Natural killer cell treated with Interleukin-12 subunit alpha and Interleukin-12 subunit beta and Interleukin-15 and Interleukin-18, amount 100 ng/mL, for 72 hours (primary cell): ENCODE measurements around the gene PIK3IP1. TPM values are rescaled to one million over a fixed set of nuclear protein-coding genes. Genes with fewer than 3 reads are reported as not detected.

Experiments
- ATAC-seq, 2 donors: fragments of 150-1000 bp; cut with Tn5 transposase in 1 of 2; sonication (Bioruptor Pico), chemical (Tn5 transposase) in 1 of 2; 2 replicates each; pipeline ENCODE4 v1.10.0; 2021
- DNase-seq: peaks from one replicate; pipeline ENCODE4 v3.0.0; 2022; ENCODE audit warnings: low spot score
- H3K27ac Mint-ChIP-seq, 2 donors: 1 replicate in 1 of 2; 2 replicates in 1 of 2; pipeline ENCODE4 v1.8.0; 2022; ENCODE audit warnings: mixed read lengths in 2 of 2, mild to moderate bottlenecking in 1 of 2, moderate library complexity in 1 of 2
- H3K27me3 Mint-ChIP-seq, 2 donors: 1 replicate in 1 of 2; 2 replicates in 1 of 2; pipeline ENCODE4 v1.8.0; 2022; ENCODE audit warnings: mixed read lengths in 2 of 2
- H3K36me3 Mint-ChIP-seq: one replicate; pipeline ENCODE4 v1.8.0; 2022; ENCODE audit warnings: mixed read lengths
- H3K4me1 Mint-ChIP-seq, 2 donors: 1 replicate in 1 of 2; 2 replicates in 1 of 2; pipeline ENCODE4 v1.8.0; 2022; ENCODE audit warnings: low read depth in 2 of 2, mixed read lengths in 2 of 2, mild to moderate bottlenecking in 1 of 2
- H3K4me3 Mint-ChIP-seq: one replicate; pipeline ENCODE4 v1.8.0; 2022; ENCODE audit warnings: mixed read lengths
- H3K9me3 Mint-ChIP-seq: 2 replicates; pipeline ENCODE4 v1.8.0; 2022; ENCODE audit warnings: mixed read lengths
- total RNA-seq, 2 donors: library from RNA; stranded (reverse); gene quantifications; one replicate each; pipeline ENCODE4 v1.2.3, GENCODE V29; 2022

PIK3IP1 gene
- total RNA-seq, 2 donors from 2014 or later = 0.74 to 1.0 TPM

DNA sequence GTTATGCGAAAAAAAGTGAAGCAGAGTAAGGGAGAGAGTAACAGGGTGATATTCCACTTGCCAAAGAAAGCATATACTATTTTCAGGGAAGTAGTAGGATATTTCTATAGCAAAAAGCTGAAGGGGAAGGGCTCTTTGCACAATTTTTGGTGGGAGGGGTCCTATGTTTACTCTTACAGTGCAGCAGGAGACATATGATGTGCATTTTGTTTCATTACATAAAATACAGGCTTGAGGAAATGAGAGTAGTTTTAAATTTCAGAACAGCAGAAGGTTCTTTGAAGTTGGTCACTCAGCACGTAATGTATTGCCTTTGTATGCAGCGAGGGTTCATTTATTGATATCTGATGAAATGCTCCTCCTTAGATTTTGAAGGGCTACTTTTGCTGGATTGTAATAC lies 3.1 kb upstream of the PIK3IP1 start:
- ATAC-seq (no peak), DNase-seq (no peak)
- Mint-ChIP-seq H3K4me1 (peaks cover 27 to 33% of the 10 kb centered on the region in 2 donors), H3K36me3 (no peaks in the 10 kb centered on the region), H3K9me3 (no peaks in the 10 kb centered on the region), H3K27ac (peak overlapping the region in 1 of 2 donors; percentile 10), H3K4me3 (no peak overlapping the region), H3K27me3 (no peaks in the 10 kb centered on the region)

DNA sequence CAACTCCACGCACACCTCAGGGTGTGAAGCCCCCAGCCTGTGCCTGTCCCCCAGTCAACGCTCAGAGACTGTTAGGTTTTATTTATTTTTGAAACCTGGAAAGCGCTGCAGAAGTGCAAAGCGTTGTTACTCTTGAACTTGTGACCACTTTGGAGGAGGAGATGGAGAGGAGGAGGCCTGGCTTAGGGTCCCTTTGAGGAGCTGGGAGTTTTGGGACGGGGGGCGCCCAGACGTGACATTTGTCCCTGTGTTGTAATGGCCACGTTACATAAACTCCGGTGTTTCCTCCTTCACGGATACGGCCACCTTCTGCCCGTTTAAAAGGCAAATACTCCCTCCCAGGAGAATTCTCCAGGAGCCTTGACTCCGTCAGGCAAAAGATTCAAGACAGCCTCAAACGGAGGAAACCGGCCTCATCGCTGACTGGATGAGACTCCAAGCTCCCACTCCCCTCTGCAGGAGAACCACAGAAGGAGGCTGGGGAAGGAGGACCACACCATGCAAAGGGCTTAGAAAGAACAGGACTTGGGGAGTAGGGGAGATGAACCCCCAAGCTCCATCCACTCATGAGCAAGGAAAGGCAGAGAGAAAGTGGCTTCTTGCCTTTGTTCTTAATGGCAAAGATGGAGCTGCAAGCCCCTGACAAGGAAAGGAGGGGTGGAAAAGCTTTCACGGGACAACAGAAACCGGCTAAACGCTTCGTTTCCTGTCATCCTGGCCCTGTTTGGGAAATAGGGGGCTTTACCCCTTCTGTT lies 630 bp downstream of the PIK3IP1 start:
- no peak for DNase-seq
- Mint-ChIP-seq H3K27ac (peak overlapping the region; percentile 38 to 83), H3K4me1 (peaks cover 51 to 54% of the 10 kb centered on the region in 2 donors), H3K4me3 (peak overlapping the region; percentile 99), H3K9me3 (no peaks in the 10 kb centered on the region), H3K27me3 (no peaks in the 10 kb centered on the region), H3K36me3 (no peaks in the 10 kb centered on the region)
- no peak for ATAC-seq

DNA sequence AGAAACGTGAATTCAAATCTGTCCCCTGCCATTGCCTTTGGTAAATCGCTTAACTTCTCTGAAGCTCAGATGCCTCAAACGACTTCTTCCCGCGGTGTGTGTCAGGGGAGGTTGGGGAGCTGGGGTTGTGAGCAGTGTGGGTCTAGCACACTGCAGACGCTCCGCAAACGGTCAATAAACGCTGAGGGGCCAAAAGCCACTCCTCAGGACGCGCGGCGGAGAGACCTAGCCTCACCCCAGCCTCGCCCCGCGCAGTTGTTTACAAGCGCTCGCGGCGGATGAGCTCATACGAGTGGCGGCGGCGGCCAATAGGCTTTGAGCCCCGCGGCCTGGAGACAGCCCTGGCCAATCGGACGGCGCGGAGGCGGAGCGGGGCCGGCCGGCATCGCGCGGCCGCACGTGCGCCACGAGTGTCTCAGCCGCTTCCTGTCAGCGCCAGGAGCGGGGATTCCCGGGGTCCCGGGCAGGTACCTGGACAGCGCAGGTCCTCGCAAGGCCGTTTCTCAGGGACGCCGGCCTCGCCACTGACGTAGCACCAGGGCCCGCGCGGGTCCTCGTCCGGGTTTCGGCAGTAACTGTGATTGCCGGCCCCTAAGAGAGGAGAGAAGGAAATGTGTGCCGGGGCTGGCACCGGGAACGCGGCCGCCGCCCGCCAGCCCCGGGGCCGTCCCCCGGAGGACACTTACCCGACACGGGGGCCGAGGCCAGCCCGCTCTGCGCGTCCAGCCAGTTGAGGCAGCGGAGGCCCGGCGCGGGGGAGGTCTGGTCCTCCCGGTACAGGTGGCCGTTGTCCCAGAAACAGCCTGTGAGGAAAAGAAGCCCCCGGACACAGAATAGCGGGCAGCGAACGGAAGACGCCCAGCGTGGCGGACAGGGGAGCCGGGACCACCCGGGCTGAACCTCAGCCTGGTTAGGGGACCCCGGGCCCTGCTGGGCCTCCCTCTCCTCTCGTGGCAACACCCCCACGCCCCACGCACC lies 1.5 kb downstream of the PIK3IP1 start:
- DNase-seq (peak; percentile 96), ATAC-seq (peak; percentile 94 to 97)
- no peaks in the 10 kb centered on the region for H3K36me3 Mint-ChIP-seq
- H3K4me3 Mint-ChIP-seq = peak overlapping the region; percentile 99
- peaks cover 54 to 55% of the 10 kb centered on the region in 2 donors for H3K4me1 Mint-ChIP-seq
- H3K27me3 Mint-ChIP-seq = no peaks in the 10 kb centered on the region
- H3K27ac Mint-ChIP-seq = peak overlapping the region; percentile 94 to 96
- H3K9me3 Mint-ChIP-seq = no peaks in the 10 kb centered on the region

DNA sequence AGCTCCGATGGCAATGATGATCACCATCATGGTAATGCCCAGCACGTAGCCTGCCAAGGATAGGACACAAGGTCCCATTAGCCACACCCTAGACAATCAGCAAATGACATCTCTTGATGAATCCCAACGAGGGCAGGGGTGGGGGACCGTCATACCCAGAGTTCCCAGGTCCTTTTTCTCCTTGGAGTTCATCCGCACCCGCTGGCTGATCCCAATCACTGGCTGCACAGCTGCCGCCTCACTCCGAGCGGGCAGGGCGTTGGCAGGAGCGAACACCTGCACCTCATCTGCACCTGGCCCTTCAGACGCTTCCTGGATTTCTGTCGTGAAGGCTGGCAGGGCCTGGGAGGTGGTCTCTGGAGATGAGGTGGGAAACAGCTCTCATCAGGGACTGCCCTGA lies 2.9 kb downstream of the PIK3IP1 start:
- Mint-ChIP-seq H3K27me3 (no peaks in the 10 kb centered on the region), H3K4me3 (peak overlapping the region; percentile 99), H3K27ac (peak overlapping the region; percentile 94 to 96), H3K4me1 (peaks cover 55 to 64% of the 10 kb centered on the region in 2 donors), H3K36me3 (no peaks in the 10 kb centered on the region), H3K9me3 (no peaks in the 10 kb centered on the region)
- no peak for ATAC-seq
- no peak for DNase-seq

DNA sequence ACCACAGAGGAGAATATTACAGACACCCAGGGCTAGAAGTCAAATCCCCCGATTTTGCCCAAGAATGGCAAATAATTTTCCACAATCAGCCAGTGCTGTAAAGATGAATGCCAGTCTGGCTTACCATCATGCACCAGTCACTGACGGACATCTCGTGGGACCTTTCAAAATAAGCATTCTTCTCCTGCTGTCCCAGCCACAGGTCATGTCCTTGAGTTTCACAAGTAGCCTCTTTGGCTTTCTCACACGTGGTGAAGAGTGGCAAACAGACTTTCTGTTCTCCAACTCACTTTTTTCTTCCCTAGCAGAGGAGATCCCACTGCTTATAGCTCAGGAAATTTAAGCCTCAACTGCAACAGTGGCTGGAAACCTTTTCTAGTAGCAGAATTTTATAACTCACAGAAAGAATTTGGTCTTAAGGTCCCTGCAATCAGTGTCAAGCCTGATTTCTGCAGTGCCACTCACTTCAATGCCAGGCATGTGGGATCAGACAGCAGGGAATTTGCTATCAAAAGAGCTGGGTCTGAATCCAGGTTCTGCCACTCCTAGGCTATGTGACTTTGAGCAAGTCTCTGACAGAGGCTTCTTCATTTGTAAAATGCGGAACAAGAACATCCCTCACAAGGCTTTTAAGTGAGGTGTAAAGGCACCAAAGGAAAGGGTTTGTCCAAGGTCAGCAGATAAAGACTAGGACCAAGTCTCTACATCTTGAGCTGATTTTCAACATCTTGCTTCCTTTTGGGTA lies 3.6 kb downstream of the PIK3IP1 start:
- Mint-ChIP-seq H3K36me3 (no peaks in the 10 kb centered on the region), H3K9me3 (no peaks in the 10 kb centered on the region), H3K27ac (peak overlapping the region; percentile 82 to 96), H3K4me3 (no peak overlapping the region), H3K4me1 (peaks cover 55 to 68% of the 10 kb centered on the region in 2 donors), H3K27me3 (no peaks in the 10 kb centered on the region)
- no peak for DNase-seq
- no peak for ATAC-seq

DNA sequence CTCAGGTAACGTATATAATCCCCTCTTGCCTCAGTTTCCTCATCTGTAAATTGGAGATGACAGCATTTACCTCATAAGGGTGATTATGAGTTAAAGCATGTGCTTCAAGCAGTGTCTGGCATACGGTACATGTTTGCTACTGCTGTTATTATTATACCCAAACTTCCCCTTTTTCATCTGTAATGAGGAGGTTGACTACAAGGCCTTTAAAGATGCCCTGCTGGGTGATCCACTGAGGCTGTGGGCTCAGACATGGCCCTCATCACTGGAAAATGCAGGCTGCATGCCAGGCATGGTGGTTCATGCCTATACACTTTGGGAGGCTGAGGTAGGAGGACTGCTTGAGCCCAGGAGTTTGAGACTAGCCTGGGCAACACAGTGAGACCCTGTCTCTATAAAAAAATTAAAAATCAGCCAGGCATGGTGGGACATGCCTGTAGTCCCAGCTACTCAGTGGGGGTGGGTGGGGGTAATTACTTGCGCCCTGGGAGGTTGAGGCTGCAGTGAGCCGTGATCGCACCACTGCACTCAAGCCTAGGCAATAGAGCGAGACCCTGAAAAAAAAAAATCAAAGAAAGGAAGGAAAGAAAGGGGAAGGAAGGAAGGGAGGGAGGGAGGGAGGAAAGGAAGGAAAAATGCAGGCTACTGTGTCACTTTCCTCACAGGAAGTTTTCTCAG lies 4.3 kb downstream of the PIK3IP1 start:
- no peaks in the 10 kb centered on the region for H3K9me3 Mint-ChIP-seq
- peak overlapping the region; percentile 22 for H3K4me3 Mint-ChIP-seq
- ATAC-seq (no peak), DNase-seq (peak; percentile 45)
- peak overlapping the region; percentile 82 to 96 for H3K27ac Mint-ChIP-seq
- no peaks in the 10 kb centered on the region for H3K27me3 Mint-ChIP-seq
- H3K4me1 Mint-ChIP-seq = peaks cover 61 to 71% of the 10 kb centered on the region in 2 donors
- no peaks in the 10 kb centered on the region for H3K36me3 Mint-ChIP-seq

DNA sequence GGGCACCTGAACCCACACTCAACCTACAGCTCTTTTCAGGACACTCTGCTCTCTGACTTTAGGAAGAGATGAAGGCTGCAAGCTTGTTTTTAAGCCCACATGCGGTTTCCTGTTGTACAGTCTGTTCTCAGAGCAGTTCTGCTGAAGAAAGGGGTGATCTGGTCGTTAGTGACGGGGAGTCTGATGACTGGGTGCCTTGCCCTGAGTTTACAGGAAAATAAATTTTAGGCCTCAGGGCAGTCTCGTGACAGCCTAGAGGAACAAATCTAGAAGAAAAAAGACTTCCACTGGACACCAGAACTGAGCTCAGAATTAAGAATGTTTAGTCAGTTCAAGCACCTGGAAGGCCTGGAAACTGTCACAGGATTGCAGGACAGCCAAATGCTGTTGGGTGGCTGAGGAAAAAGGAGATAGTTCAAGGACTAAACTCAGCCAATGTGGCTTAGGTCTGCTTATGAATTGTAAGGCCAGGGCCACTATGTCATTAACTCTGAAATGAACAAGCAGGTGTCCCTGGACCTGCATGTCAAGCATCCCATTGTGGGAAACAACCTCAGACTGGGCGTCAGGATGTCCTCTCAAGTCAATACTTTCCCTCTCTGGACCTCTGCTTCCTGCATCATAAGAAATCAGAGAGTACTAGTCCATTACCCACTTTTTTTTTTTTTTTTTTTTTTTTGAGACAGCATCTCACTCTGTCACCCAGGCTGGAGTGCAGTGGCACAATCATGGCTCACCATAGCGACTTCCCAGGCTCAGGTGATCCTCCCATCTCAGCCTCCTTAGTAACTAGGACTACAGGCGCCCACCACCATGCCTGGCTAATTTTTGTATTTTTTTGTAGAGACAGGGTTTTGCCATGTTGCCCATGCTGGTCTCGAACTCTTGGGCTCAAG lies 5.7 kb downstream of the PIK3IP1 start:
- peak overlapping the region; percentile 82 to 96 for H3K27ac Mint-ChIP-seq
- H3K4me1 Mint-ChIP-seq = peaks cover 49 to 63% of the 10 kb centered on the region in 2 donors
- peak in 1 of 2 donors; percentile 12 for ATAC-seq
- DNase-seq = peak; percentile 57
- no peaks in the 10 kb centered on the region for H3K27me3 Mint-ChIP-seq
- no peaks in the 10 kb centered on the region for H3K36me3 Mint-ChIP-seq
- no peaks in the 10 kb centered on the region for H3K9me3 Mint-ChIP-seq
- peak overlapping the region; percentile 15 for H3K4me3 Mint-ChIP-seq

DNA sequence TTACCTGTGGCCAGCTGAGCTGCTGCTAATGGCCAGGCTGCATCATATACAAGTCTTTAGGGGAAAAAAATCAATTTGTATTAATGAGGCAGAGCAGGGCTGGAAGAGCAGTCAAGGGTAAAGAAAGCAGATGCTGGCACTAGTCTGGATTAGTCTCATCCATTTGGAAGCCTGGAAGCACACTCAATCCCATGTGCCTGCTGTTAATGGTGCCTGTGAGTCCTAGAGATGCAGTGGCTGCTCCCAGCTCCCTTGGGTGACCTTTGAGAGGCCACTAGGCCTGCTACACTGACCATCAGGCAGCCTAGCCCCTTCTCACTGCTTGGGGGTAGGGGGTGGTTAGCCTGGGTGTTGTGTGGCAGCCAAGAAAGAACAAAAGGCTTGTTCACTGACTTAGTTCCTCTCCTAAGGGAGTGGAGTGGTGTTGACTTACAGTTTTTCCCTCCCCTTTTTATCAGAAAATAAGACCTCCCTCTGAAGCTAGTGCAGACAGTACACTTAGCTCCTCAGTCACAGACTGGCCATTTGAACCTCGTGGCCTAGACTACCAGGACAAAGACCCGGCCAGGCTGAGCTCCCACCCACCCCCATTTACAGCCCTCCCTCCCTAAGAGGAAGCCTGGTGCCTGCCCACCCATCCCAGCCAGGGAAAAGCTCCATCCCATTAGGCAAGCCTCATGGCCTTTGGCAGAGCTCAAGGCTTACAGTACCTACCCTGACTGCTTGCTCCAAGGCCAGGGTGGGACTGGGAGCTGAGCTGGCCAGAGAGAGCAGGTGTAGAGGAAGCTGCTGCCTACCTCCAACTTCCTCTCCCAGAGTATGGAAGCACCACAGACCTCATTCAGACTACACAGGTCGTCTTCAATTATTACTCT lies 7.8 kb downstream of the PIK3IP1 start:
- ATAC-seq (no peak), DNase-seq (peak; percentile 25)
- Mint-ChIP-seq H3K27ac (peak overlapping the region; percentile 82 to 96), H3K4me1 (peaks cover 35 to 53% of the 10 kb centered on the region in 2 donors), H3K27me3 (no peaks in the 10 kb centered on the region), H3K36me3 (peaks cover 4% of the 10 kb centered on the region), H3K9me3 (no peaks in the 10 kb centered on the region), H3K4me3 (no peak overlapping the region)

DNA sequence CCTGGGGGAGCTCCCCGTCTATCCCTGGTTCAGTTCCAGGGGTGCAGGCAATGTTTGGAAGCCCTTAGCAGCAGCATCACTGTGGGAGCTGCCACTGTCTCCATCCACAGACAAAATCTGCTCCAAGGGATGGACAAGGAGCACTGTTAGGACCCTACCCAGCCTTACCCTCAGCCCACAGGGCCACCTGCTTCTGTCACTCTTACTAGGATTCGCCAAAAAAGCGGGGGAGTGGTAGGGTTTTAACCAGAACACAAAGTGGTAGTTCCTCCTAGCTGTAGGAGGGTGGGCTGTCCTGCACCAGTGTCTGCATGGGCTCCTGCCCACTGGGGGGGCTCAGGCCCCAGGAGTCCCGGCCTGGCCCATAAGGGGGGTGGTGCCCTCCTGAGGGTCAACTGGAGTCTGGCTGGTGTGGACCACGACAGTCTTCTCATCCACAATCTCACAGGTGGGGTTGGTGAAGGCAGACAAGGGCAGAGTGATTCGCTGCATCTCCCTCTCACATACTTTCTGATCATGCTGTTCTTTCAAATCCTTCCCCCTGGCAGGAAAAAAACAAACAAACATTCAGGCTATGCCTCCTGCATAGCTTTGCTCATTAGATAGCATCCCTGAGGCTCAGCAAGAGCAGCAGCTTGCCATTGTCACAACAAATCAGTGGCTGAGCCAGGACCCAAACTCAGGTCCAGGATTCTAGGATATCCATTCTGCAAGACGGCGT lies 9.4 kb downstream of the PIK3IP1 start:
- ATAC-seq (no peak), DNase-seq (peak; percentile 60)
- Mint-ChIP-seq H3K9me3 (no peaks in the 10 kb centered on the region), H3K27ac (peak overlapping the region; percentile 82 to 96), H3K36me3 (peaks cover 4% of the 10 kb centered on the region), H3K4me1 (peaks cover 28 to 46% of the 10 kb centered on the region in 2 donors), H3K27me3 (no peaks in the 10 kb centered on the region), H3K4me3 (no peak overlapping the region)

DNA sequence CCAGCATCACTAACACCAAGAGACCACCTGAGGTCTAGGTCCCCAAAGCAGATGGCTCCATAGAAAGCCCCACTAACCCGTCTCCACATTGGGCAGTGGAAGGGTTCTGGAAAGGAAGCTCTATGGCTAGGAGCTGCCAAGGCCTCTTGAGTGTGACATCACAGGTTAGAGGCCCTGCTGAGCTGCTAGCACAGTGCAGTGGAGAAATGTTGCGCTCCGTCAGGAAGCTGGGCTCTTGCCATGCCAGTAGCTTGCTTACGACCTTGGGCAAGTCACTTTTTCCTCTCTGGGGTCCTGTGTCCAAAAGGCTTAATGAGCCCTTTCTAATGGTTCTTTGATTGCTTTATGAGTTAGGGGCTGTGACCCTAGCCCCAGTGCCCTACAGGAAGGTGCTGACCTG lies 10.6 kb downstream of the PIK3IP1 start:
- Mint-ChIP-seq H3K4me3 (no peak overlapping the region), H3K9me3 (no peaks in the 10 kb centered on the region), H3K27me3 (no peaks in the 10 kb centered on the region), H3K4me1 (peaks cover 23 to 41% of the 10 kb centered on the region in 2 donors), H3K36me3 (peaks cover 4% of the 10 kb centered on the region), H3K27ac (peak overlapping the region; percentile 36 to 85)
- no peak for ATAC-seq
- DNase-seq = peak; percentile 38

DNA sequence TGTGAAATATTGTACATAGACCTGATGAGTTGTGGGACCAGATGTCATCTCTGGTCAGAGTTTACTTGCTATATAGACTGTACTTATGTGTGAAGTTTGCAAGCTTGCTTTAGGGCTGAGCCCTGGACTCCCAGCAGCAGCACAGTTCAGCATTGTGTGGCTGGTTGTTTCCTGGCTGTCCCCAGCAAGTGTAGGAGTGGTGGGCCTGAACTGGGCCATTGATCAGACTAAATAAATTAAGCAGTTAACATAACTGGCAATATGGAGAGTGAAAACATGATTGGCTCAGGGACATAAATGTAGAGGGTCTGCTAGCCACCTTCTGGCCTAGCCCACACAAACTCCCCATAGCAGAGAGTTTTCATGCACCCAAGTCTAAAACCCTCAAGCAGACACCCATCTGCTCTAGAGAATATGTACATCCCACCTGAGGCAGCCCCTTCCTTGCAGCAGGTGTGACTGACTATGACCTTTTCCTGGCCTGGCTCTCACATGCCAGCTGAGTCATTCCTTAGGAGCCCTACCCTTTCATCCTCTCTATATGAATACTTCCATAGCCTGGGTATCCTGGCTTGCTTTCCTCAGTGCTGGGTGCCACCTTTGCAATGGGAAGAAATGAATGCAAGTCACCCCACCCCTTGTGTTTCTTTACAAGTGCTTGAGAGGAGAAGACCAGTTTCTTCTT lies 12.3 kb downstream of the PIK3IP1 start:
- H3K27ac Mint-ChIP-seq = peak overlapping the region; percentile 55 to 85
- peaks cover 6 to 27% of the 10 kb centered on the region in 2 donors for H3K4me1 Mint-ChIP-seq
- ATAC-seq (no peak), DNase-seq (peak; percentile 16)
- H3K36me3 Mint-ChIP-seq = peaks cover 7% of the 10 kb centered on the region
- no peaks in the 10 kb centered on the region for H3K27me3 Mint-ChIP-seq
- H3K9me3 Mint-ChIP-seq = no peaks in the 10 kb centered on the region
- H3K4me3 Mint-ChIP-seq = no peak overlapping the region
